Activated CD8-positive, alpha-beta memory T cell treated with anti-CD3 and anti-CD28 coated beads, Interleukin-2, amount 50 U/mL, for 24 hours (primary cell): Measurements from ENCODE around the gene PPFIBP1.
"Not testable (repeated sequence)": the region's sequence is repeated elsewhere in the genome, so short reads cannot be mapped to it uniquely, and the experiment has no call there.

Experiments used
- DNase-seq: peaks from one replicate; pipeline ENCODE4 v3.0.0-alpha.2; 2020; ENCODE audit errors: extremely low read depth

Gene PPFIBP1

GRCh38 chr12:27542628-27543027, 18.6 kb downstream of the PPFIBP1 start:
- DNase-seq: no peak

- not testable (repeated sequence) for DNase-seq
Measured at GRCh38 chr12:27544858-27545257, 20.9 kb downstream of the PPFIBP1 start.

GRCh38 chr12:27545665-27546064, 21.7 kb downstream of the PPFIBP1 start:
- no peak for DNase-seq

GRCh38 chr12:27547592-27547991, 23.6 kb downstream of the PPFIBP1 start:
- DNase-seq: no peak

- no peak for DNase-seq
Measured at GRCh38 chr12:27548301-27549199, 24.5 kb downstream of the PPFIBP1 start.

- DNase-seq: no peak
Measured at GRCh38 chr12:27549236-27549800, 25.3 kb downstream of the PPFIBP1 start.

- no peak for DNase-seq
Measured at GRCh38 chr12:27549801-27550652, 26.0 kb downstream of the PPFIBP1 start.

GRCh38 chr12:27550653-27550975, 26.6 kb downstream of the PPFIBP1 start:
- DNase-seq: no peak

- DNase-seq: no peak
Measured at GRCh38 chr12:27551172-27551840, 27.3 kb downstream of the PPFIBP1 start.

GRCh38 chr12:27552235-27552634, 28.2 kb downstream of the PPFIBP1 start:
- DNase-seq: no peak

GRCh38 chr12:27552886-27553560, 29.0 kb downstream of the PPFIBP1 start:
- DNase-seq: no peak

GRCh38 chr12:27553941-27554340, 29.9 kb downstream of the PPFIBP1 start:
- DNase-seq: no peak

- no peak for DNase-seq
Measured at GRCh38 chr12:27554421-27555186, 30.6 kb downstream of the PPFIBP1 start.

- DNase-seq: no peak
Measured at GRCh38 chr12:27555361-27555760, 31.4 kb downstream of the PPFIBP1 start.

GRCh38 chr12:27555925-27556778, 32.1 kb downstream of the PPFIBP1 start:
- DNase-seq: no peak

GRCh38 chr12:27560126-27560525, 36.1 kb downstream of the PPFIBP1 start:
- no peak for DNase-seq

GRCh38 chr12:27561535-27562350, 37.7 kb downstream of the PPFIBP1 start:
- DNase-seq: no peak

- DNase-seq: no peak
Measured at GRCh38 chr12:27564612-27565213, 40.7 kb downstream of the PPFIBP1 start.
